ENCODE results near the gene SDK1. TPM values are rescaled to one million over a fixed set of nuclear protein-coding genes. Genes with fewer than 3 reads are reported as not detected.

Gene SDK1
- total RNA-seq, 2 experiments from 2014 or later: 0.25 to 0.78 TPM

GRCh38 chr7:3520206-3520605, 219.2 kb downstream of the SDK1 start:
- no peak for ATAC-seq
- no peaks in the 10 kb centered on the region for H3K36me3 Mint-ChIP-seq (ENCODE audit: low read depth)

DNA sequence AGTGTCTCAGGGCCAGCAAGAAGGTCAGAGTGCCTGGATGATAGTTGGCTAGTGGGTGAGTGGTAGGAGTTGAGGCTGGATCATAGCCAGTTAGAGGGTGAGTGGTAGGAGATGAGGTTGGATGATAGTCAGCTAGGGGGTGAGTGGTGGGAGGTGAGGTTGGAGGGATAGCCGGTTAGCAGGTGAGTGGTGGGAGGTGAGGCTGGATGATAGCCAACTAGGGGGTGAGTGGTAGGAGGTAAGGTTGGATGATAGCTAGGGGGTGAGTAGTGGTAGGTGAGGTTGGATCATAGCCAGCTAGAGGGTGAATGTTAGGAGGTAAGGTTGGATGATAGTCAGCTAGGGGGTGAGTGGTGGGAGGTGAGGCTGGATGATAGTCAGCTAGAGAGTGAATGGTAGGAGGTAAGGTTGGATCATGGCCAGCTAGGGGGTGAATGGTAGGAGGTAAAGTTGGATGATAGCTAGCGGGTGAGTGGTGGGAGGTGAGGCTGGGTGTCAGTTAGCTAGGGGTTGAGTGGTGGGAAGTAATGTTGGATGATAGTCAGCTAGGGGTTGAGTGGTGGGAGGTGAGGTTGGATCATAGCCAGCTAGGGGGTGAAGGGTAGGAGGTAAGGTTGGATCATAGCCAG, 226.6 kb downstream of the SDK1 start:
- H3K4me3 Mint-ChIP-seq: no peak overlapping the region
- H3K27ac Mint-ChIP-seq: no peak overlapping the region
- ChIA-PET CTCF (no interaction called here), POLR2A (no interaction called here)
- H3K27me3 Mint-ChIP-seq: no peaks in the 10 kb centered on the region
- no peaks in the 10 kb centered on the region for H3K9me3 Mint-ChIP-seq
- DNase-seq (no peak), ATAC-seq (no peak)
- no peaks in the 10 kb centered on the region for H3K36me3 Mint-ChIP-seq (ENCODE audit: low read depth)
- intact Hi-C loops (cut with micrococcal nuclease): no loop called here
- H3K4me1 Mint-ChIP-seq (ENCODE audit: low read depth): no peaks in the 10 kb centered on the region
- TF ChIP-seq CTCF (IDR thresholded peaks at IDR 0.05): no peak

More at GRCh38 chr7:3520206-3520605, 219.2 kb downstream of the SDK1 start:
- ChIA-PET POLR2A (no interaction called here), CTCF (no interaction called here)
- no peak for TF ChIP-seq CTCF (IDR thresholded peaks at IDR 0.05)
- intact Hi-C loops (cut with micrococcal nuclease): no loop called here
- H3K27me3 Mint-ChIP-seq: no peaks in the 10 kb centered on the region
- no peak overlapping the region for H3K4me3 Mint-ChIP-seq
- no peak for DNase-seq
- no peak overlapping the region for H3K27ac Mint-ChIP-seq
- no peaks in the 10 kb centered on the region for H3K9me3 Mint-ChIP-seq
- no peaks in the 10 kb centered on the region for H3K4me1 Mint-ChIP-seq (ENCODE audit: low read depth)

- Mint-ChIP-seq H3K36me3 (ENCODE audit: low read depth) (no peaks in the 10 kb centered on the region), H3K4me3 (no peak overlapping the region), H3K9me3 (no peaks in the 10 kb centered on the region), H3K27ac (no peak overlapping the region), H3K27me3 (no peaks in the 10 kb centered on the region), H3K4me1 (ENCODE audit: low read depth) (peaks cover 2% of the 10 kb centered on the region)
- DNase-seq (no peak), ATAC-seq (no peak)
- intact Hi-C loops (cut with micrococcal nuclease): no loop called here
- POLR2A ChIA-PET: no interaction called here
- CTCF ChIA-PET: no interaction called here
- TF ChIP-seq CTCF (IDR thresholded peaks at IDR 0.05): no peak
Observed at GRCh38 chr7:3533040-3533439, 232.0 kb downstream of the SDK1 start.

DNA sequence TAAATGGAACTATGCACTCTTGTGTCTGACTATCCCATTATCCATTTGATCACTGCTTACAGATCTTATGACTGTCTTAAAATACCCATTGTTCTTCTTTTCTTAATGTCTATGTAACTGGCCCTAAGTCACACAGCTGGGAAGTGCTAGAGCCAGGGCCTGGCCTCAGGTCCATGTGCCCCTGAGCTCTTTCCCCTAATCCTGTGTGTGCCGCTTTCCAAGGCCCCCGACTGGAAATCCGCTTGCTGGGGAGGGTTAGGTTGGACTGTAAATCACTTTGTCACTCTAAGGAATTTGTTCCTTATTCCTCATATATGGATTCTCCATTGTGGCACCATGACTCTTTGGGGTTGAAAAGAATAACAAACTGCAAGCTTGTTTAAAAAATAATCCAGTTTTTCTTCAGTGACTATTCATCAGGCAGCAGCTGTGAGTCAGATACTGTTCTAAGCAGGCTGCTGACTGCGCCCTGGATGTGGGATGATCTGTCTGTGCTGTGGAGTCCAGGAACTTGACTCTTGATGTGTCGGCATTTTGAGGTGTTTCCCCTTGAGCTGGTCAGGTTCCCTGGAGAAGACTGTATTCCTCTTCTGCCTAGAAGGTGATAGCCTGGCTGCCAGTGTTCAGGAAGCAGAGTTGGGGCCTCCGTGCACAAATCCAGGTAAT, 236.3 kb downstream of the SDK1 start:
- DNase-seq (no peak), ATAC-seq (no peak)
- no peaks in the 10 kb centered on the region for H3K27me3 Mint-ChIP-seq
- CTCF ChIA-PET: no interaction called here
- peaks cover 2% of the 10 kb centered on the region for H3K4me1 Mint-ChIP-seq (ENCODE audit: low read depth)
- no peak for TF ChIP-seq CTCF (IDR thresholded peaks at IDR 0.05)
- H3K4me3 Mint-ChIP-seq: no peak overlapping the region
- POLR2A ChIA-PET: no interaction called here
- intact Hi-C loops (cut with micrococcal nuclease): no loop called here
- no peak overlapping the region for H3K27ac Mint-ChIP-seq
- H3K36me3 Mint-ChIP-seq (ENCODE audit: low read depth): no peaks in the 10 kb centered on the region
- H3K9me3 Mint-ChIP-seq: no peaks in the 10 kb centered on the region

GRCh38 chr7:3538041-3538440, 237.0 kb downstream of the SDK1 start:
- DNase-seq (no peak), ATAC-seq (no peak)
- H3K4me3 Mint-ChIP-seq: no peak overlapping the region
- POLR2A ChIA-PET: no interaction called here
- no peak overlapping the region for H3K27ac Mint-ChIP-seq
- peaks cover 2% of the 10 kb centered on the region for H3K4me1 Mint-ChIP-seq (ENCODE audit: low read depth)
- H3K36me3 Mint-ChIP-seq (ENCODE audit: low read depth): no peaks in the 10 kb centered on the region
- intact Hi-C loops (cut with micrococcal nuclease): no loop called here
- TF ChIP-seq CTCF (IDR thresholded peaks at IDR 0.05): no peak
- H3K9me3 Mint-ChIP-seq: no peaks in the 10 kb centered on the region
- CTCF ChIA-PET: no interaction called here
- no peaks in the 10 kb centered on the region for H3K27me3 Mint-ChIP-seq

All from activated CD8-positive, alpha-beta T cell treated with anti-CD3 and anti-CD28 coated beads for 36 hours (primary cell).